Measurements from ENCODE around the gene TBC1D8.

DNA sequence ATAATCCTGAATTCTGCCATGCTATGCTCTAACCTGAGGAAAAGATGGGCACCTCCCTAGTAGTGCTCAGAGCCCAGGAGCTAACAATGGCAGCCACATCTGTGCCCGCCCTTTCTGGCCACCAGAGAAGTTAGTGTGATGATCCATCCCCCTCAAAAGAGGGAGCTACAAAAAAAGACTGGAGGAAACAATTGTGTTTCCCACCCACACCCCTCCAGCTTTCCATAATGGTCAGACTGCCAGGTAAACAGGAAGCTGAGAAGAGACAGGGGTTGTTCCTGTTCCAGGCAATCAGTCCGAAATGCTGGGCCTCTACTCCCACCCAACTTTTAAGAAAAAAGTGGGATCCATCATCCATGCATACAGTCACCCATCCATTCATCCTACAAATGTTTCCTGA lies 3.2 kb downstream of the TBC1D8 start:
- TF ChIP-seq, protein P1, sequence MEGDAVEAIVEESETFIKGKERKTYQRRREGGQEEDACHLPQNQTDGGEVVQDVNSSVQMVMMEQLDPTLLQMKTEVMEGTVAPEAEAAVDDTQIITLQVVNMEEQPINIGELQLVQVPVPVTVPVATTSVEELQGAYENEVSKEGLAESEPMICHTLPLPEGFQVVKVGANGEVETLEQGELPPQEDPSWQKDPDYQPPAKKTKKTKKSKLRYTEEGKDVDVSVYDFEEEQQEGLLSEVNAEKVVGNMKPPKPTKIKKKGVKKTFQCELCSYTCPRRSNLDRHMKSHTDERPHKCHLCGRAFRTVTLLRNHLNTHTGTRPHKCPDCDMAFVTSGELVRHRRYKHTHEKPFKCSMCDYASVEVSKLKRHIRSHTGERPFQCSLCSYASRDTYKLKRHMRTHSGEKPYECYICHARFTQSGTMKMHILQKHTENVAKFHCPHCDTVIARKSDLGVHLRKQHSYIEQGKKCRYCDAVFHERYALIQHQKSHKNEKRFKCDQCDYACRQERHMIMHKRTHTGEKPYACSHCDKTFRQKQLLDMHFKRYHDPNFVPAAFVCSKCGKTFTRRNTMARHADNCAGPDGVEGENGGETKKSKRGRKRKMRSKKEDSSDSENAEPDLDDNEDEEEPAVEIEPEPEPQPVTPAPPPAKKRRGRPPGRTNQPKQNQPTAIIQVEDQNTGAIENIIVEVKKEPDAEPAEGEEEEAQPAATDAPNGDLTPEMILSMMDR (IDR thresholded peaks at IDR 0.05), result no peak
- no peak for TF ChIP-seq ZFX (IDR thresholded peaks at IDR 0.05; ENCODE audit: borderline replicate concordance)
